ENCODE data around the gene DHRSX. TPM values are rescaled to one million over a fixed set of nuclear protein-coding genes. Genes with fewer than 3 reads are reported as not detected.
"Not testable (repeated sequence)": the region's sequence is repeated elsewhere in the genome, so short reads cannot be mapped to it uniquely, and the experiment has no call there.

DHRSX gene
- polyA plus RNA-seq, 2 of the 4 experiments (the other 2 are of a cell fraction), result 32.1 to 56.3 TPM

DNA sequence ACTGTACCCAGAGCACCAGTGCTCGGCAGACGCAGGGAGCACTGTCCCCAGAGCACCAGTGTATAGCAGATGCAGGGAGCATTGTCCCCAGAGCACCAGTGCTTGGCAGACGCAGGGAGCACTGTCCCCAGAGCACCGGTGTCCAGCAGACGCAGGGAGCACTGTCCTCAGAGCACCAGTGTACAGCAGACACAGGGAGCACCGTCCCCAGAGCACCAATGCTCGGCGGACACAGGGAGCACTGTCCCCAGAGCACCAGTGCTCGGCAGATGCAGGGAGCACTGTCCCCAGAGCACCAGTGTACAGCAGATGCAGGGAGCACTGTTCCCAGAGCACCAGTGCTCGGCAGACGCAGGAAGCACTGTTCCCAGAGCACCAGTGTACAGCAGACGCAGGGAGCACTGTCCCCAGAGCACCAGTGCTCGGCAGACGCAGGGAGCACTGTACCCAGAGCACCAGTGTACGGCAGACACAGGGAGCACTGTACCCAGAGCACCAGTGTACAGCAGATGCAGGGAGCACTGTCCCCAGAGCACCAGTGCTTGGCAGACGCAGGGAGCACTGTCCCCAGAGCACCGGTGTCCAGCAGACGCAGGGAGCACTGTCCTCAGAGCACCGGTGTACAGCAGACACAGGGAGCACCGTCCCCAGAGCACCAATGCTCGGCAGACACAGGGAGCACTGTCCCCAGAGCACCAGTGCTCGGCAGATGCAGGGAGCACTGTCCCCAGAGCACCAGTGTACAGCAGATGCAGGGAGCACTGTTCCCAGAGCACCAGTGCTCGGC is 234.9 kb downstream of the DHRSX start:
- H3K4me1 ChIP-seq; H3K27ac ChIP-seq; H3K9me3 ChIP-seq; H3K4me2 ChIP-seq; CTCF ChIA-PET; DNase-seq (ENCODE audit: low read depth in 1 of 2, low spot score in 1 of 2); FAIRE-seq; ATAC-seq; H3K4me3 ChIP-seq; POLR2A ChIA-PET: not testable (repeated sequence)
- 91% methylated on average over 6 of the region's 23 CpGs for WGBS (ENCODE audit: missing lambda C conversion rate)
- TF ChIP-seq CHD4 (IDR thresholded peaks at IDR 0.05; ENCODE audit: borderline replicate concordance) (peak; percentile 98), KDM1A (IDR thresholded peaks at IDR 0.05; ENCODE audit: low read depth) (peak; percentile 59; the same call in 1 of the 2 replicates)

DNA sequence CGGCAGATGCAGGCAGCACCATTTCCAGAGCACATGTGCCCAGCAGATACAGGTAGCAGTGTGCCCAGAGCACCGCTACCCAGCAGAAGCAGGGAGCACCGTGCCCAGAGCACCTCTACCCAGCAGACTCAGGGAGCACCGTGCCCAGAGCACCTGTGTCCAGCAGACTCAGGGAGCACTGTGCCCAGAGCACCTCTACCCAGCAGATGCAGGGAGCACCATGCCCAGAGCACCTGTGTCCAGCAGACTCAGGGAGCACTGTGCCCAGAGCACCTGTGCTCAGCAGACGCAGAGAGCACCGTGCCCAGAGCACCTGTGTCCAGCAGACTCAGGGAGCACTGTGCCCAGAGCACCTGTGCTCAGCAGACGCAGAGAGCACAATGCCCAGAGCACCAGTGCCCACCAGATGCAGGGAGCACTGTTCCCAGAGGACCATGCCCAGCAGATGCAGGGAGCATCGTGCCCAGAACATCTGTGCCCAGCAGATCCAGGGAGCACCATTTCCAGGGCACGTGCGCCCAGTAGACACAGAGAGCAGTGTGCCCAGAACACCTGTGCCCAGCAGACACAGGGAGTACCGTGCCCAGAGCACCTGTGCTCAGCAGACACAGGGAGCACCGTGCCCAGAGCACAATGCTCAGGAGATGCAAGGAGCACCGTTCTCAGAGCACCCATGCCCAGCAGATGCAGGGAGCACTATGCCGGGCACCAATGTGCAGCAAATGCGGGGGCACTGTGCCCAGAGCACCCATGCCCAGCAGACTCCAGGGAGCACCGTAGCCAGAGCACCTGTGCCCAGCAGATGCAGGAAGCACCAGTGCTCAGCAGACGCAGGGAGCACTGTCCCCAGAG is 236.4 kb downstream of the DHRSX start:
- Histone ChIP-seq H3K4me1 (no peaks in the 10 kb centered on the region), H3K27ac (no peak overlapping the region), H3K4me3 (no peak overlapping the region), H3K9me3 (no peaks in the 10 kb centered on the region), H3K4me2 (no peak overlapping the region)
- POLR2A ChIA-PET, result no interaction called here
- CTCF ChIA-PET, result no interaction called here
- ATAC-seq (0 out of 6 replicates have a peak, but pooled peaks of 1 of the 2 experiments have one; percentile 4), DNase-seq (ENCODE audit: low read depth in 1 of 2, low spot score in 1 of 2) (no peak), FAIRE-seq (no peak)
- WGBS (ENCODE audit: missing lambda C conversion rate), result 91% methylated on average over 10 of the region's 17 CpGs
- TF ChIP-seq NR3C1 (IDR thresholded peaks at IDR 0.05), result no peak
- TF ChIP-seq CHD4 (IDR thresholded peaks at IDR 0.05; ENCODE audit: borderline replicate concordance), result peak; percentile 63; the same call in 1 of the 2 replicates

DNA sequence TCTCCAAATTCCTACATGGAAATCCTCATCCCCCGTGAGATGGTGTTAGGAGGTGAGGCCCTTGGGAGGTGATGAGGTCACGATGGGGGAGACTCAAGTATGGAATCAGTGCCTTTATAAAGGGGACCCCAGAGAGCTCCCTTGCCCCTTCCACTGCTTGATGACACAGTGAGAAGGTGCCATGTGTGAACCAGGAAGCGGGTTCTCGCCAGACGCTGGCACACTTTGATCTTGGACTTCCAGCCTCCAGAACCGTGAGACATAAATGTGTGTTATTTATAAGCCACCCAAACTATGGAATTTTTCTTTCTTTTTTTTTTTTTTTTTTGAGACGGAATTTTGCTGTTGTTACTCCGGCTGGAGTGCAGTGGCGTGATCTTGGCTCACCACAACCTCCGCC is 237.6 kb downstream of the DHRSX start:
- ChIA-PET CTCF (no interaction called here), POLR2A (no interaction called here)
- ATAC-seq, result peak; percentile 25 to 35; a peak in 3 of 6 replicates
- H3K4me3 ChIP-seq, result no peak overlapping the region
- DNase-seq (ENCODE audit: low read depth in 1 of 2, low spot score in 1 of 2), result no peak
- TF ChIP-seq FOSB (CRISPR knock-in tag; IDR thresholded peaks at IDR 0.05) (no peak), TFCP2L1 (CRISPR knock-in tag; IDR thresholded peaks at IDR 0.05) (no peak), SMC3 (IDR thresholded peaks at IDR 0.05) (no peak), EHF (CRISPR knock-in tag; IDR thresholded peaks at IDR 0.05) (no peak), CBX2 (IDR thresholded peaks at IDR 0.05; ENCODE audit: borderline replicate concordance, low read depth) (no peak), NFE2L2 (conservative IDR thresholded peaks at IDR 0.05; ENCODE audit: low read length) (no peak), KDM1A (IDR thresholded peaks at IDR 0.05; ENCODE audit: low read depth) (no peak), JUNB (IDR thresholded peaks at IDR 0.05) (no peak), TP53 (CRISPR knock-in tag; IDR thresholded peaks at IDR 0.05) (no peak), RCOR1 (IDR thresholded peaks at IDR 0.05; ENCODE audit: low read depth, low read length) (no peak), FOSL2 (IDR thresholded peaks at IDR 0.05) (no peak), FOSL2 (CRISPR knock-in tag; IDR thresholded peaks at IDR 0.05) (no peak)
- TF ChIP-seq, protein P1, sequence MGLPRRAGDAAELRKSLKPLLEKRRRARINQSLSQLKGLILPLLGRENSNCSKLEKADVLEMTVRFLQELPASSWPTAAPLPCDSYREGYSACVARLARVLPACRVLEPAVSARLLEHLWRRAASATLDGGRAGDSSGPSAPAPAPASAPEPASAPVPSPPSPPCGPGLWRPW (IDR thresholded peaks at IDR 0.05), result no peak
- H3K9me3 ChIP-seq, result no peaks in the 10 kb centered on the region
- H3K4me1 ChIP-seq, result no peaks in the 10 kb centered on the region
- no peak for FAIRE-seq
- WGBS (ENCODE audit: missing lambda C conversion rate), result 91% methylated on average over 10 of the region's 10 CpGs
- H3K4me2 ChIP-seq, result no peak overlapping the region
- H3K27ac ChIP-seq, result no peak overlapping the region

DNA sequence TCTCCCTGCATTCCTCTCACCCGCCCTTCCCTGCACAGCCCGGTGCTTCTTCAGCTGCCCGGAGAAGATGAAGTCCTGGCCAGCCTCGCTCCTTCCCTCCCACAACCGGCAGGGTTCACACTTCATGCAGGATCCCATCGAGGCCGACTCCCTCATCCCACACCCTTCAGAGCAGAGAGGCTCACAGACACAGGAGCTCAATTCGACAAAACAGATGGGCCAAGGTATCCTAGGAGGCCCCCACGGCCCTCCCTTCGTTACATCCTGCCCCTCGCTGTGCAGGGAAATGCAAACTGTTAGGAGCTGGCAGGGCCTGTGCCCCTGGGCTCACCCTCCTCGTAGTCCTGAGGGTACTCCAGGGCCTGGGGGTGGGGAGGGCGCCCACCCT is 238.1 kb downstream of the DHRSX start:
- no peak for FAIRE-seq
- no peak for TF ChIP-seq RAD21 (conservative IDR thresholded peaks at IDR 0.05 in 1 of 2, IDR thresholded peaks at IDR 0.05 in 1 of 2)
- TF ChIP-seq HOXB5 (CRISPR knock-in tag; IDR thresholded peaks at IDR 0.05), result no peak
- no peak for TF ChIP-seq ZC3H11A (IDR thresholded peaks at IDR 0.05)
- TF ChIP-seq FOSB (CRISPR knock-in tag; IDR thresholded peaks at IDR 0.05), result no peak
- no peak for TF ChIP-seq NPAS2 (CRISPR knock-in tag; IDR thresholded peaks at IDR 0.05; ENCODE audit: borderline replicate concordance)
- TF ChIP-seq POLR2AphosphoS2 (conservative IDR thresholded peaks at IDR 0.05; ENCODE audit: low read length), result no peak
- TF ChIP-seq JUNB (IDR thresholded peaks at IDR 0.05), result no peak
- no peak for TF ChIP-seq RNF2 (IDR thresholded peaks at IDR 0.05; ENCODE audit: borderline replicate concordance, low read depth)
- TF ChIP-seq HEYL (CRISPR knock-in tag; IDR thresholded peaks at IDR 0.05), result no peak
- TF ChIP-seq CBX8 (IDR thresholded peaks at IDR 0.05), result no peak
- no peak for TF ChIP-seq TFCP2L1 (CRISPR knock-in tag; IDR thresholded peaks at IDR 0.05)
- no peak for TF ChIP-seq BHLHE40 (IDR thresholded peaks at IDR 0.05; ENCODE audit: low read depth, low read length)
- TF ChIP-seq, protein P1 (IDR thresholded peaks at IDR 0.05), result no peak
- TF ChIP-seq CEBPB (IDR thresholded peaks at IDR 0.05), result no peak
- TF ChIP-seq ZNF302 (CRISPR knock-in tag; IDR thresholded peaks at IDR 0.05), result no peak
- TF ChIP-seq, protein P2, sequence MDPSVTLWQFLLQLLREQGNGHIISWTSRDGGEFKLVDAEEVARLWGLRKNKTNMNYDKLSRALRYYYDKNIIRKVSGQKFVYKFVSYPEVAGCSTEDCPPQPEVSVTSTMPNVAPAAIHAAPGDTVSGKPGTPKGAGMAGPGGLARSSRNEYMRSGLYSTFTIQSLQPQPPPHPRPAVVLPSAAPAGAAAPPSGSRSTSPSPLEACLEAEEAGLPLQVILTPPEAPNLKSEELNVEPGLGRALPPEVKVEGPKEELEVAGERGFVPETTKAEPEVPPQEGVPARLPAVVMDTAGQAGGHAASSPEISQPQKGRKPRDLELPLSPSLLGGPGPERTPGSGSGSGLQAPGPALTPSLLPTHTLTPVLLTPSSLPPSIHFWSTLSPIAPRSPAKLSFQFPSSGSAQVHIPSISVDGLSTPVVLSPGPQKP (IDR thresholded peaks at IDR 0.05; ENCODE audit: low read depth, low read length), result no peak
- TF ChIP-seq, protein P3, sequence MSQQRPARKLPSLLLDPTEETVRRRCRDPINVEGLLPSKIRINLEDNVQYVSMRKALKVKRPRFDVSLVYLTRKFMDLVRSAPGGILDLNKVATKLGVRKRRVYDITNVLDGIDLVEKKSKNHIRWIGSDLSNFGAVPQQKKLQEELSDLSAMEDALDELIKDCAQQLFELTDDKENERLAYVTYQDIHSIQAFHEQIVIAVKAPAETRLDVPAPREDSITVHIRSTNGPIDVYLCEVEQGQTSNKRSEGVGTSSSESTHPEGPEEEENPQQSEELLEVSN (IDR thresholded peaks at IDR 0.05; ENCODE audit: borderline replicate concordance, low read depth), result no peak
- CTCF ChIA-PET, result no interaction called here
- Histone ChIP-seq H3K9me3 (no peaks in the 10 kb centered on the region), H3K4me2 (no peak overlapping the region), H3K4me1 (no peaks in the 10 kb centered on the region), H3K27ac (no peak overlapping the region), H3K4me3 (no peak overlapping the region)
- no peak for DNase-seq (ENCODE audit: low read depth in 1 of 2, low spot score in 1 of 2)
- POLR2A ChIA-PET, result no interaction called here
- WGBS (ENCODE audit: missing lambda C conversion rate), result 89% methylated on average over 11 of the region's 13 CpGs
- ATAC-seq, result peak; percentile 38 to 56

Measured in A549 (cell line).